GM18868 (cell line): ENCODE measurements around the gene USP7.

Source experiments
- ATAC-seq: cut with Tn5 transposase; IDR thresholded peaks from one replicate; pipeline ENCODE4 v1.9.1; 2021; ENCODE audit warnings: mild to moderate bottlenecking, moderate library complexity; ENCODE audit not compliant: unreplicated experiment

Gene USP7

DNA sequence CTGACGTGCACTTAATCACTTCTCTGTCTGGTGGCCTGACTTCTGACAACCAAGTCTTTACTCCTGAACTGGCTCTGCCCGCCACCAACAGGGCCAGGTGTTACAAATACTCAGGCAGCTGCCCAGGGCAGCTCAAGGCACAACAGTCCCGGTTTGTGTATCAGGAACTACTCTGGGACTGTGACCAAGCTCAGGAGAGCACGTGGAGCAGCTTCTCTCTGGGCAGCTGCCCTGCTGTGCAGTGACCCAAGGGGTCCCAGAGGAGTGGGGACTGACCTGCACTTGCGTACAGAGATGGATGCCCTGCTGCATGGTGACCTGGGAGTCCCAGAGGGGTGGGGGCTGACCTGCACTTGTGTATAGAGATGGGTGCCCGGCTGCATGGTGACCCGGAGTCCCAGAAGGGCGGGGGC lies 59.7 kb downstream of the USP7 start:
- no peak for ATAC-seq

GRCh38 chr16:8903004-8903403 lies 60.7 kb downstream of the USP7 start:
- no peak for ATAC-seq

DNA sequence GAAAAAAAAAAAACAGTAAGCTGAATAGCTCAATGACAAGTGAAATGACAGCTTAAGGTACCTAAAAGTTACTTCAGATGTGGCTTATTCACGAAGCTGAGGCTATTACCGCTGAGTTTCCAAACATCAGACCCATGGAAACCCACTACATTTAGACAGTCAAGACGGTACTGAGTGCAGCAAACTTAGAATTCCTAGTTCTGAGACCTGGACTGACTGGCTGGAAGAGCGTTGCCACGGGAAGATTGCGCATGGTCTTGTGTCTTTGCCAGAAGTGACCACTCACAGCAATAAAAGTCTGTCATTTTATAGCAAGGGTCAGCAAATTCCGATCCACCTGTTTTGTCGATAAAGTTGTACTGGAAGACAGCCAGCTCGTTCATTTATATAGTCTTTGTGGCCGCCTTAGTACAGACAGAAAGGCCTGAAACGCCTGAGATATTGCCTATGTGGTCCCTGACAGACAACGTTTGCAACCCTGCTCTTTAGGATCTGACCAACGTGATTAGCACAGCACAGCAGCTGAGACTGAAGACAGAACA lies 62.3 kb downstream of the USP7 start:
- ATAC-seq: no peak

DNA sequence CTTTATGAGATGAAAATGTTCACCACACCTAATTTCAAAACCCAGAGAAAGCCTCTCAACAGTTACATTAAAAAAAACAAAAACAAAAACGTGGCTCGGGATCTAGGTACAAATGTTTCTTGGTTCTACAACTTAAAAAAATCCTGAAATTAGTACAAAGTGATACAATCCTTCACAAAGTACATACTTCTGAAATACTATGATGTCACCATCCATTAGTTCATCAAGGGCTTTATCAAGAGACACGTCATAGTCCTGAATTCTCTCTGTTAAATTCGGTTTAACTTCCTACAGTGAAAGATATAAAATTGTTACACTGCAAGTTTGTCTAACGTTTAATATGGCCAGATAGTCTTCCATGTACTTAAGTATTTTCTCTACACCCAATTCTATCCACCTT lies 63.4 kb downstream of the USP7 start:
- no peak for ATAC-seq

DNA sequence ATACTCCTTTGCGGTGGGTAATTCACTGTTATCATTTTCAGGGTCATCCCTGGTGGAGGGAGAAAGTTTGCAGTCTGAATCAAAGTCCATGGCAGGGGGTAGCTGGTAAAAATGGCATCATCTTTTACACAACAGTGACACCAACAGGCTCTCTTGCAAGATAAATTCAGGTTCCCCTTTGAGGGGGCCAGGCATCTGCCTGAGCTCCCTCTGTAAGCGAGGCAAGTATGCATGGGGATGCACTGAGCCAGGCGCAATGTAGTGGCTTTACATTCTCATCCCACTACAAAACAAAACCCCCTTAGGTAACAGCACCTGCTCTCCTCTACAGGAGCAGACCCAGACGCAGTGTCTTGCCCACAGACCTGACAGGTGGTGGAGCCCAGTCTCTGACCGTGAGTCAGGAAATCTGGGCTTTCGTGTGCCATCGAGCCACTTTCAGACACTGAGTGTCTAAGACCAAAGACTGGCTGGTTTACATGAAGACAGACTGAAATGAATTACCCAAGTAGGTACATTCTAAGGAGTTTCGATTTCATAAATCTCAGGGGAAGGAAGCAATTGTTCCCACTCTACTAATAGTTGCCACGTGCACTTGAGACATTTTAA lies 63.9 kb downstream of the USP7 start:
- ATAC-seq: peak; percentile 64

GRCh38 chr16:8898660-8899318 lies 64.9 kb downstream of the USP7 start:
- ATAC-seq: no peak

DNA sequence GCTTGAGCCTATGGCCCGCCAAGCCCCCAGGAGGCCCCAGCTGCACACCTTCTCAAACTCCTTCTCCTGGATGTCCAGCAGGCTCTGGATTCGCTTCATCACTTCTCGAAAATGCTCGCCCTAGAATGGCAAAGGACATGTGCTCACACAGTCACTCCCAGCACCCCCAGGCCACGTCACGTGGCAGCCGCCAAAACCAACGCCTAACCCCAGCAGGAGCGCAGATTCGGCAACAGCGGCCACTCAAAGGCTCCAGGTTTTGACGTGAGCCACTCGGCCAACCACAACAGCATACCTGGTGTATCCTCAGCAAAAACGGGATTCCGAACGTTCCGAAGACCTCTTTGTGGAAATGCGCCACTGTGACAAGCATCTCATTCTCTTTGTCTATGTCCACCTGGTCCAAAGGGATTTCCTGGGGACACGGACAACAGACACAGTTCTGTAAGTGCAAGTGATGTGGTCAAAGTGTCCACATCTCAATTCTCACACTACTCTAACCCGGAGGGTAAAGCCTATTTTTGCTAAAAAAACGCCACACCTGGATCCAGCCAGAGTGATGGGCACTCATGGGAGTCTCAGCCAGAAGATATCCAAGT lies 68.9 kb downstream of the USP7 start:
- ATAC-seq: no peak

- no peak for ATAC-seq
These were observed 69.6 kb downstream of the USP7 start for GRCh38 chr16:8893976-8894690.

DNA sequence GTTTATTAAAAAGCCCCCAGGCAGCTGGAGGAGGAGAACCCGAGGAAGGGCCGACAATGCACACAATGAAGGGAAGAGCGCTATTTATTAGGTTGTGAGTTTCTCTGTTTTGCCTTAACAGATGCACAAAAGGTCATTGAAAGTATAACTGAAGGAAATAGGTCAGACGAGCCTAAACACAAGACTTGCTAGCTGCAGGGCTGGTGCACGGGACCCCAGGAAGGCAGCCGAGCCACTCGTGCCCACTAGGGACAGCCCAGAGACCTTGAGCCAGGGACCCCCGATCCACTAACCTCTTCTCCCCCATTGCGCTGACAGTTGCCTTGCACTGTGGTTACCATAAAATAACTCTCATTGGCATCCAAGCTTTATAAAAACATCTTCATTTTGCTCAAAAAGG lies 70.3 kb downstream of the USP7 start:
- no peak for ATAC-seq

DNA sequence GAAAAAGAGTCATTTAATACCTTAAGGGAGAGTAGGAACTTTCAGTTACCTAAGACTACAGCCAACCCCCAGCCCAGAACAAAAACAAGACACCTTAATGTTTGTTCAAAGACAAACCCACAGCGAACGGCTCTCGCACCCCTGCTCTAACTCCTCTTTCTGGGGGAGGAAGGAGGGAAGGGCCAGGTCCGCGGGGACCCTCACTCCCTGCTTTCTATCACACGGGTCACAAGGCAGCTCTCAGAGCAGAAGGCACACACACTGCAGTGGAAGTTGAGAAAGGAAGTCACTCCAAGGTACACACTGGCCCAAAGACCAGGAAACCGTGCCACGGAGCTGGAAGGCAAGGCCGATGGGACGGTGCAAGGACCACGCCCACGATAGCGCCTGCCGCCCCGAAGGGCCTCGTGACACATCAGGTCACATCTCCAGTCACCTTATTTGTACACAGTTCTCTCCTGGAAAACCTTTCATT lies 71.6 kb downstream of the USP7 start:
- peak; percentile 33 for ATAC-seq

GRCh38 chr16:8890549-8890921 lies 73.2 kb downstream of the USP7 start:
- ATAC-seq: no peak

- ATAC-seq: no peak
These were observed 73.7 kb downstream of the USP7 start for GRCh38 chr16:8889893-8890548.

- no peak for ATAC-seq
These were observed 74.5 kb downstream of the USP7 start for GRCh38 chr16:8888951-8889892.

GRCh38 chr16:8887952-8888560 lies 75.7 kb downstream of the USP7 start:
- ATAC-seq: no peak

DNA sequence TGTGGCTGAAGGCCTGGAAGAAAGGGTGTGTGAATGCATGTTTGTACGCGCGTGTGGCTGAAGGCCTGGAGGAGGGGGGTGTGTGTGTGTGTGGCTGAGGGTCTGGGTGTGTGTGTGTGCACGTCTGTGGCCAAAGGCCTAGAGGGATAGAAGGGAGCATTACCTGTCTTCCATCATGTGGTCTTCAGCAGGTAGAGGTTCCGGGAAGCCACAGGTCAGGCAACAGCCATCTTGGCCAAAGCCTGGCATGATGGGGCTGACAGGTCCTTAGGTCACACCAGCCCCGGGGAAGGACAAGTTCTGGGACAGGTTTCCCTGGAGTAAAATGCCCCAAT lies 76.3 kb downstream of the USP7 start:
- no peak for ATAC-seq

DNA sequence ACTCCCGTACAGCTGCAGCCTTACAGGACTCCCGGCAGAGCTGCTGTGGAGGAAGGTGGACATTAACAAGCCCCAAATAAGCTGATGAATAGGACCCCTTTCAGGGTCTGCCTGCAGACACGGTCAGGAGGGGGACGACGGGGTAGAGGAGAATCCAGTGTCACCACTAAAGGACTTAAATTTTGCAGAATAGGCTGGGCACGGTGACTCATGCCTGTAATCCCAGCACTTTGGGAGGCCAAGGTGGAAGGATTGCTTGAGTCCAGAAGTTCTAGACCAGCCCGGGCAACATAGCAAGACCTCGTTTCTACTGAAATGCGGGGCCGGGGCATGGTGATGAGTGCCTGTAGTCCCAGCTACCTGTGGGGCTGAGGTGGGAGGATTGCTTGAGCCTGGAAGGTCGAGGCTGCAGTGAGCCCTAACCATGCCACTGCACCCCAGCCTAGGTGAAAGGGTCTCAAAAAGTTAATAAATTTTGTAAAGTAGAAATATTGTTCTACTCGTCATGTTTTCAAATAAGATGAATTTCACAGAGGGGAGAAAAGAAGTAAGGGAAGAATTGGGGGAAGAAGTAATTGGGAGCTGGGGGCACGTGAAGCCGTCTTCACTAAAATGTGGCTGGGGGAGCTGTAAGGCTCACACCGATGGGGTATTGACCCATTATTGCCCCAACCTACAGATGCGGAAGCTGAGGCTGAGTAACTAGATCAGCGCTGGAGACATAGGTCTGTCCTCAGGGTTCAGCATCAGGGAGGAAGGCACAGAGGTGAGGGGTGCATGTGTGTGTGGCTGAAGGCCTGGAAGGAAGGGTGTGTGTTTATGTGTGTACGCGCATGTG lies 76.9 kb downstream of the USP7 start:
- no peak for ATAC-seq

- no peak for ATAC-seq
These were observed 77.8 kb downstream of the USP7 start for GRCh38 chr16:8885674-8886592.
